WI38 (cell line): ENCODE results near the gene CBFA2T3.

Experiments used
- H3K4me3 ChIP-seq: 2 replicates; pipeline ENCODE4 v1.5.1; 2011; ENCODE audit warnings: low read depth, mild to moderate bottlenecking, control low read depth, low read length
- TF ChIP-seq, protein P1 (sequence below): IDR thresholded peaks from 2 replicates; pipeline ENCODE4 v1.5.1; 2012; ENCODE audit warnings: low read depth, mild to moderate bottlenecking, control low read depth, low read length

CBFA2T3 gene

GRCh38 chr16:88966986-88967829 lies 9.8 kb downstream of the CBFA2T3 start:
- no peak overlapping the region for H3K4me3 ChIP-seq
- TF ChIP-seq, protein P1, sequence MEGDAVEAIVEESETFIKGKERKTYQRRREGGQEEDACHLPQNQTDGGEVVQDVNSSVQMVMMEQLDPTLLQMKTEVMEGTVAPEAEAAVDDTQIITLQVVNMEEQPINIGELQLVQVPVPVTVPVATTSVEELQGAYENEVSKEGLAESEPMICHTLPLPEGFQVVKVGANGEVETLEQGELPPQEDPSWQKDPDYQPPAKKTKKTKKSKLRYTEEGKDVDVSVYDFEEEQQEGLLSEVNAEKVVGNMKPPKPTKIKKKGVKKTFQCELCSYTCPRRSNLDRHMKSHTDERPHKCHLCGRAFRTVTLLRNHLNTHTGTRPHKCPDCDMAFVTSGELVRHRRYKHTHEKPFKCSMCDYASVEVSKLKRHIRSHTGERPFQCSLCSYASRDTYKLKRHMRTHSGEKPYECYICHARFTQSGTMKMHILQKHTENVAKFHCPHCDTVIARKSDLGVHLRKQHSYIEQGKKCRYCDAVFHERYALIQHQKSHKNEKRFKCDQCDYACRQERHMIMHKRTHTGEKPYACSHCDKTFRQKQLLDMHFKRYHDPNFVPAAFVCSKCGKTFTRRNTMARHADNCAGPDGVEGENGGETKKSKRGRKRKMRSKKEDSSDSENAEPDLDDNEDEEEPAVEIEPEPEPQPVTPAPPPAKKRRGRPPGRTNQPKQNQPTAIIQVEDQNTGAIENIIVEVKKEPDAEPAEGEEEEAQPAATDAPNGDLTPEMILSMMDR = no peak

GRCh38 chr16:88965826-88966480 lies 11.1 kb downstream of the CBFA2T3 start:
- TF ChIP-seq, protein P1 = no peak
- no peak overlapping the region for H3K4me3 ChIP-seq

DNA sequence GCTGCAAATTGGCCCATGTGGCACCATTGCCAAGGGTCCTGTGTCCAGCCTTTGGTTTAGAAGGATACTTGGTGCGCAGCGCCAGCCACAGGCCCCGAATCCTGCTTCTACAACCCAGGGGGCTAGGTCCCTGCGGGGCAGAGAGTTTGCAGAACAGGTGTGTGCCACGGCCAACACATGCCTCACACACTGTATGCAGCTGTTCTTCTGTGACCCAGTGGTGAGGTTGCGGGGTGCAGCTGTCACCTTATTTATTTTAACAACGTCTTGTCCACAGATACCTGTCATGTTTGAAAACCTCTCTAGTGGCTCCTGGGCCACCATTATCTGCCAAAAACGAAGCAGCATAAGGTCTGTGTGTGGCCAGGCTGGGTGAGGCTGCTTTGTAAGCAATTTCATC lies 11.6 kb downstream of the CBFA2T3 start:
- no peak overlapping the region for H3K4me3 ChIP-seq
- TF ChIP-seq, protein P1 = no peak

- TF ChIP-seq, protein P1 = no peak
- H3K4me3 ChIP-seq = no peak overlapping the region
Measured at GRCh38 chr16:88964636-88965035, 12.4 kb downstream of the CBFA2T3 start.

DNA sequence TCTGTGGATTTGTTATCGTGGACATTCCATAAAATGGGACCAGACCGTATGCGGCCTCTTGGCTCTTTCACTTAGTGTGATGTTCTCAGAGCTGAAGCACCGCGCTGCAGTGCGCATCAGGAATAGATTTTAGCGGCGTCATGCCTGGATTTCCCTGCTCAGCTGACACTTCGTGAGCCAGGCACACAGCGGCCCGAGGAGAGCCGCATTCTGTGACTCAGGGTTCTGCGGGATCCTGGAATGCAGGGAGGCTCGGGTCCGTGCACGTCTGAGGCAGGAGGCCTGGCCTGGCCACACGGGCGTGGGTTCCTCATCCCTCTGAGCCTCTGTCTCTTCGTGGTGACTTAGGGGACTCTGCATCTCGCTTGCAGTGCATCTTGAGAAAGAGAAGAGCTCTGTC lies 13.4 kb downstream of the CBFA2T3 start:
- TF ChIP-seq, protein P1 = no peak
- H3K4me3 ChIP-seq = no peak overlapping the region

GRCh38 chr16:88962478-88963152 lies 14.4 kb downstream of the CBFA2T3 start:
- TF ChIP-seq, protein P1 = no peak
- H3K4me3 ChIP-seq = no peak overlapping the region

DNA sequence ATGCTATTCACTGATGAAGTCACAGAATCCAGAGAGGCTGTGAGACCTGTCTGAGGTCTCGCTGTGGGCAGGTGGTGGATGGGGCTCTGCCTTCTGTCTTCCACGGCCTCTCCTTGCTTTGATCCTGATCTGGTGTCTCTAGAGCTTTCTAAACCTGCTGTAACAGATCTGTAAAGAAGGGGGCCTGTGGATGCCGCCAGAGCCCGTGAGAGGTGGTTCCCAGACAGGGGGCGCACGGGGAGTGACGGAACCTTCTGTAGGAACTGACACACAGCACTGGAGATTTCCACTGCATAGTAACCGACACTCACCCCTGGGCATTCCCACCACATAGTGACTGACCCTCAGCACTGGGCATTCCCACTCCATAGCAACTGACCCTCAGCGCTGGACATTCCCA lies 16.0 kb downstream of the CBFA2T3 start:
- H3K4me3 ChIP-seq = no peak overlapping the region
- TF ChIP-seq, protein P1 = no peak
